GM12873 (cell line): ENCODE measurements around the gene RMI1.

Experiments used
- CTCF ChIP-seq: IDR thresholded peaks from 2 replicates; pipeline ENCODE4 v1.5.1; 2012; ENCODE audit warnings: low read depth, mild to moderate bottlenecking, moderate library complexity, low read length, control low read depth; ENCODE audit not compliant: insufficient read depth; ENCODE audit errors: missing control alignments

Gene RMI1

GRCh38 chr9:84024041-84024575 lies 43.5 kb downstream of the RMI1 start:
- TF ChIP-seq CTCF = no peak

GRCh38 chr9:84027201-84027600 lies 46.6 kb downstream of the RMI1 start:
- no peak for TF ChIP-seq CTCF

- TF ChIP-seq CTCF = no peak
Measured at GRCh38 chr9:84031534-84031933, 50.9 kb downstream of the RMI1 start.

- TF ChIP-seq CTCF = no peak
Measured at GRCh38 chr9:84045481-84046097, 65.0 kb downstream of the RMI1 start.
